ENCODE data around the gene RHPN2.

DNA sequence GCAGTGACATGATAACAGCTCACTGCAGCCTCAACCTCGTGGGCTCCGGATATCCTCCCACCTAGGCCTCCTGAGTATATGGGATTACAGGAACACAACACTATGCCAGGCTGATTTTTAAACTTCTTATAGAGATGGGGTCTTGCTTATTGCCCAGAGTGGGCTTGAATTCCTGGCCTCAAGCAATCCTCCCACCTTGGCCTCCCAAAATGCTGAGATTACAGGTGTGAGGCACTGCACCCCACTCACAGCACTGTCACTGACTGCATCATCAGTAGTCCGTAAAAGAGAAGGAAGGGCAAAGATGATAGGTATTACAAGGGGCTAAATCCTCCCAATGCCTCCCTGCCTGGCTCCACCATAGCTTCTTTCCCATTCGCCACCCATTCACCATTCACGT, 4.1 kb downstream of the RHPN2 start:
- no peak for TF ChIP-seq POLR2AphosphoS5 (IDR thresholded peaks at IDR 0.05; ENCODE audit: low read depth)
- TF ChIP-seq, protein P1, sequence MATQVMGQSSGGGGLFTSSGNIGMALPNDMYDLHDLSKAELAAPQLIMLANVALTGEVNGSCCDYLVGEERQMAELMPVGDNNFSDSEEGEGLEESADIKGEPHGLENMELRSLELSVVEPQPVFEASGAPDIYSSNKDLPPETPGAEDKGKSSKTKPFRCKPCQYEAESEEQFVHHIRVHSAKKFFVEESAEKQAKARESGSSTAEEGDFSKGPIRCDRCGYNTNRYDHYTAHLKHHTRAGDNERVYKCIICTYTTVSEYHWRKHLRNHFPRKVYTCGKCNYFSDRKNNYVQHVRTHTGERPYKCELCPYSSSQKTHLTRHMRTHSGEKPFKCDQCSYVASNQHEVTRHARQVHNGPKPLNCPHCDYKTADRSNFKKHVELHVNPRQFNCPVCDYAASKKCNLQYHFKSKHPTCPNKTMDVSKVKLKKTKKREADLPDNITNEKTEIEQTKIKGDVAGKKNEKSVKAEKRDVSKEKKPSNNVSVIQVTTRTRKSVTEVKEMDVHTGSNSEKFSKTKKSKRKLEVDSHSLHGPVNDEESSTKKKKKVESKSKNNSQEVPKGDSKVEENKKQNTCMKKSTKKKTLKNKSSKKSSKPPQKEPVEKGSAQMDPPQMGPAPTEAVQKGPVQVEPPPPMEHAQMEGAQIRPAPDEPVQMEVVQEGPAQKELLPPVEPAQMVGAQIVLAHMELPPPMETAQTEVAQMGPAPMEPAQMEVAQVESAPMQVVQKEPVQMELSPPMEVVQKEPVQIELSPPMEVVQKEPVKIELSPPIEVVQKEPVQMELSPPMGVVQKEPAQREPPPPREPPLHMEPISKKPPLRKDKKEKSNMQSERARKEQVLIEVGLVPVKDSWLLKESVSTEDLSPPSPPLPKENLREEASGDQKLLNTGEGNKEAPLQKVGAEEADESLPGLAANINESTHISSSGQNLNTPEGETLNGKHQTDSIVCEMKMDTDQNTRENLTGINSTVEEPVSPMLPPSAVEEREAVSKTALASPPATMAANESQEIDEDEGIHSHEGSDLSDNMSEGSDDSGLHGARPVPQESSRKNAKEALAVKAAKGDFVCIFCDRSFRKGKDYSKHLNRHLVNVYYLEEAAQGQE (IDR thresholded peaks at IDR 0.05; ENCODE audit: unreplicated experiment), result no peak
- TF ChIP-seq, protein P2, sequence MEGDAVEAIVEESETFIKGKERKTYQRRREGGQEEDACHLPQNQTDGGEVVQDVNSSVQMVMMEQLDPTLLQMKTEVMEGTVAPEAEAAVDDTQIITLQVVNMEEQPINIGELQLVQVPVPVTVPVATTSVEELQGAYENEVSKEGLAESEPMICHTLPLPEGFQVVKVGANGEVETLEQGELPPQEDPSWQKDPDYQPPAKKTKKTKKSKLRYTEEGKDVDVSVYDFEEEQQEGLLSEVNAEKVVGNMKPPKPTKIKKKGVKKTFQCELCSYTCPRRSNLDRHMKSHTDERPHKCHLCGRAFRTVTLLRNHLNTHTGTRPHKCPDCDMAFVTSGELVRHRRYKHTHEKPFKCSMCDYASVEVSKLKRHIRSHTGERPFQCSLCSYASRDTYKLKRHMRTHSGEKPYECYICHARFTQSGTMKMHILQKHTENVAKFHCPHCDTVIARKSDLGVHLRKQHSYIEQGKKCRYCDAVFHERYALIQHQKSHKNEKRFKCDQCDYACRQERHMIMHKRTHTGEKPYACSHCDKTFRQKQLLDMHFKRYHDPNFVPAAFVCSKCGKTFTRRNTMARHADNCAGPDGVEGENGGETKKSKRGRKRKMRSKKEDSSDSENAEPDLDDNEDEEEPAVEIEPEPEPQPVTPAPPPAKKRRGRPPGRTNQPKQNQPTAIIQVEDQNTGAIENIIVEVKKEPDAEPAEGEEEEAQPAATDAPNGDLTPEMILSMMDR (conservative IDR thresholded peaks at IDR 0.05; ENCODE audit: low read depth in 2 of 2), result no peak
- no peak for TF ChIP-seq ZNF114 (CRISPR knock-in tag; IDR thresholded peaks at IDR 0.05)
- TF ChIP-seq EZH2 (IDR thresholded peaks at IDR 0.05; ENCODE audit: low read depth, unreplicated experiment), result no peak
- no peak for TF ChIP-seq STAT1 (IDR thresholded peaks at IDR 0.05; ENCODE audit: unreplicated experiment)
- TF ChIP-seq EZH2phosphoT487 (IDR thresholded peaks at IDR 0.05; ENCODE audit: unreplicated experiment), result no peak
- no peak for TF ChIP-seq CREB1 (CRISPR knock-in tag; IDR thresholded peaks at IDR 0.05; ENCODE audit: low read depth)
- TF ChIP-seq JUNB (IDR thresholded peaks at IDR 0.05; ENCODE audit: unreplicated experiment), result no peak
- TF ChIP-seq, protein P3, sequence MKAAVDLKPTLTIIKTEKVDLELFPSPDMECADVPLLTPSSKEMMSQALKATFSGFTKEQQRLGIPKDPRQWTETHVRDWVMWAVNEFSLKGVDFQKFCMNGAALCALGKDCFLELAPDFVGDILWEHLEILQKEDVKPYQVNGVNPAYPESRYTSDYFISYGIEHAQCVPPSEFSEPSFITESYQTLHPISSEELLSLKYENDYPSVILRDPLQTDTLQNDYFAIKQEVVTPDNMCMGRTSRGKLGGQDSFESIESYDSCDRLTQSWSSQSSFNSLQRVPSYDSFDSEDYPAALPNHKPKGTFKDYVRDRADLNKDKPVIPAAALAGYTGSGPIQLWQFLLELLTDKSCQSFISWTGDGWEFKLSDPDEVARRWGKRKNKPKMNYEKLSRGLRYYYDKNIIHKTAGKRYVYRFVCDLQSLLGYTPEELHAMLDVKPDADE (IDR thresholded peaks at IDR 0.05), result no peak
